ENCODE data around the gene NAALADL2.

The NAALADL2 gene

DNA sequence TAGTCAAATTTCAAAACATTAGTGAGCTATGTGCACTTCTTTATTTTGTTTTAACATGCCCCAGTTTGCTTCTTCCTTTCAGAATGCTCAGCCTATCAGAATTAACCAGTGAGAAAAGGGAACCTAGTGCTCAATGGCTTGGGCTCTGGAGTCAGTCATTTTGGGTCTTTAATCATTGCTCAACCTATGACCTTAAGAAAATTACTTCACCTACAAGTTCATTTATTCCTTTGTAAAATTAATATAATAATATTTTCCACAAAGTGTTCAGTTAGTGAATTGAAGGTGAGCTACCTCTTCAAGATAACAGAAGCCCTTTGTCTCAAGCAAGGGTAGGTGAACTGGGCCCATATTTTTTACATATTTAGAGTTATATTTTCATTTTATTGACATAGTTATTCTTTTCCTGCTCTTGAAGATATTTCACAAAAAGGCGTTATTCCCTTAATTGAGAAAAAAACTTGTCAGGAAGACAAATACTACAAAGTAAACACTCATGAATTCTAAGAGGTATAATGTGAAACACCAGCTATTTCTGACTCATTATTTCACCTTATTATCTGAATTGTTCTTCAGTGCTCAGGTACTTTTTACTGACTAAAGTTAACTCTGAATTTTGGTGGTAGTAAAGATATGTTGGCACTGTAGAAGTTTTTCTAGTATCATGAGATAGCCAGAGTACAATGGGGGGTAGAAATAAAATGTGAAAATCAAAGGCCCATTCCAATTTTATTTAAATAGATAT is 415.5 kb downstream of the NAALADL2 start:
- Histone ChIP-seq H3K36me3 (ENCODE audit: control insufficient read depth, insufficient read depth, low read length) (no peaks in the 10 kb centered on the region), H3K4me1 (ENCODE audit: control insufficient read depth, insufficient read depth, low read length) (no peaks in the 10 kb centered on the region), H3K9me3 (ENCODE audit: control insufficient read depth, low read length) (no peaks in the 10 kb centered on the region), H3K4me3 (ENCODE audit: insufficient read depth, low read depth, low read length) (no peak overlapping the region), H3K27me3 (ENCODE audit: control insufficient read depth, insufficient read depth, low read length, poor library complexity, severe bottlenecking) (no peaks in the 10 kb centered on the region), H3K27ac (ENCODE audit: insufficient read depth, low read depth, low read length, poor library complexity, severe bottlenecking) (no peak overlapping the region)
- 100% methylated on average over 1 of the region's 1 CpG; no CpG with 5 or more reads in 1 of the 2 experiments for WGBS, 2 experiments

DNA sequence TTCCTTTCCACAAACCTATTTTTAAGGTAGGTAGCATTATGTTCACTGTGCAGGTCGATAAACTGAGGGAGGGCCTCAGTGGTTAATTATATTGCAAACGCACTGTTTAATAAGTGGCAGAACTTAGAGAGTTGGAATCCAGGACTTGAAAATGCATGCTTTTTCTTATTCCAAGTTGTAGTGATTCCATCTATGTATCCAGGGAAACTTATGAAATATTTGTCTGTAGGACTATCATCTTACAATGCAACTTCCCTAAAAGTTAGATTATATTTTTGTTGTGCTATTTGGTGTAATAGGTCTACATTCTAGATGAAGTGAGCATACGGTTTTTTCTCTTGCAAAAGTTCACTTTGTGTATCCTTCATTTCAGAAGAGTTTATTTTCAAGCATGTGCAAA is 419.5 kb downstream of the NAALADL2 start:
- H3K36me3 ChIP-seq (ENCODE audit: control insufficient read depth, insufficient read depth, low read length): no peaks in the 10 kb centered on the region
- no peak overlapping the region for H3K4me3 ChIP-seq (ENCODE audit: insufficient read depth, low read depth, low read length)
- WGBS, 2 experiments: 63 to 67% methylated on average over 3 of the region's 3 CpGs
- no peaks in the 10 kb centered on the region for H3K27me3 ChIP-seq (ENCODE audit: control insufficient read depth, insufficient read depth, low read length, poor library complexity, severe bottlenecking)
- no peaks in the 10 kb centered on the region for H3K9me3 ChIP-seq (ENCODE audit: control insufficient read depth, low read length)
- H3K4me1 ChIP-seq (ENCODE audit: control insufficient read depth, insufficient read depth, low read length): no peaks in the 10 kb centered on the region
- H3K27ac ChIP-seq (ENCODE audit: insufficient read depth, low read depth, low read length, poor library complexity, severe bottlenecking): no peak overlapping the region

DNA sequence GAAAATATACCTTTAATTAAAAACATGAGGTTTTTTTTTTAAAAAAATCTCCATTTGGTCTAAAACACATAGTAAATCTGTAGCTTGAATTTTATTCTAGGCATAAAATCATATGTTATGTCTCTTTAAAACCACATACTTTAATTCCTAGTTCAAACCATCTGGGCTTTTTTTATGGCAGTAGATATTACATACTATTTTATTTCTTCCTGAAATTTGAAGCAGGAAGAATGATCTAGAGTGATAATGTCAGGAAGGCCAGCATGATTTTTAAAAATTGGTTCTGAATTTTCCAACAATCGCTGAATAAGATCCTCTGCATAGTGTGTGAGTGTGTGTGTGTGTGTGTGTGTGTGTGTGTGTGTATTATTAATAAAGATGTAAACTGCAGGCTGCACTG is 420.3 kb downstream of the NAALADL2 start:
- Histone ChIP-seq H3K9me3 (ENCODE audit: control insufficient read depth, low read length) (no peaks in the 10 kb centered on the region), H3K4me3 (ENCODE audit: insufficient read depth, low read depth, low read length) (no peak overlapping the region), H3K4me1 (ENCODE audit: control insufficient read depth, insufficient read depth, low read length) (no peaks in the 10 kb centered on the region), H3K27me3 (ENCODE audit: control insufficient read depth, insufficient read depth, low read length, poor library complexity, severe bottlenecking) (no peaks in the 10 kb centered on the region), H3K27ac (ENCODE audit: insufficient read depth, low read depth, low read length, poor library complexity, severe bottlenecking) (no peak overlapping the region), H3K36me3 (ENCODE audit: control insufficient read depth, insufficient read depth, low read length) (no peaks in the 10 kb centered on the region)
- 89 to 96% methylated on average over 1 of the region's 1 CpG for WGBS, 2 experiments

DNA sequence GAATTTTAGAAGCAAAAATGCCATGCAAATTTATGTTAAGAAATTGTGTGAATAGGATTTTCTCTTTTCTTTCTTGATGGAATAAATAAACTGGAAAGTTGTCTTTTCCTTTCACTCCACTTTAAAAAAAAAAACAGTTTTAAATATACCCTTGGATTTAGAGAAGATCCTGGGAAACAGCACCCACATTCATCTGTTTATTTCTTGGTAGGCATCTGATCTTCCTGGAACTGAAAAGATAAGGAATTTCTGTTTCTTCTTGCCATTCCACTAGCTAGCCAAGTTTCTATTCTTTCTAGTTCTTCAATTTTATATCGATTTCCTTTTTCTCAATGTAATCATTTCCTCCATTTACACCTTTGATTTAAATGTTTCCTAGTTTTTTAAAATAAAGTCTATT is 420.8 kb downstream of the NAALADL2 start:
- H3K4me1 ChIP-seq (ENCODE audit: control insufficient read depth, insufficient read depth, low read length): no peaks in the 10 kb centered on the region
- H3K27ac ChIP-seq (ENCODE audit: insufficient read depth, low read depth, low read length, poor library complexity, severe bottlenecking): no peak overlapping the region
- WGBS, 2 experiments: 100% methylated on average over 1 of the region's 1 CpG; no CpG with 5 or more reads in 1 of the 2 experiments
- H3K36me3 ChIP-seq (ENCODE audit: control insufficient read depth, insufficient read depth, low read length): no peaks in the 10 kb centered on the region
- no peak overlapping the region for H3K4me3 ChIP-seq (ENCODE audit: insufficient read depth, low read depth, low read length)
- H3K9me3 ChIP-seq (ENCODE audit: control insufficient read depth, low read length): no peaks in the 10 kb centered on the region
- no peaks in the 10 kb centered on the region for H3K27me3 ChIP-seq (ENCODE audit: control insufficient read depth, insufficient read depth, low read length, poor library complexity, severe bottlenecking)

DNA sequence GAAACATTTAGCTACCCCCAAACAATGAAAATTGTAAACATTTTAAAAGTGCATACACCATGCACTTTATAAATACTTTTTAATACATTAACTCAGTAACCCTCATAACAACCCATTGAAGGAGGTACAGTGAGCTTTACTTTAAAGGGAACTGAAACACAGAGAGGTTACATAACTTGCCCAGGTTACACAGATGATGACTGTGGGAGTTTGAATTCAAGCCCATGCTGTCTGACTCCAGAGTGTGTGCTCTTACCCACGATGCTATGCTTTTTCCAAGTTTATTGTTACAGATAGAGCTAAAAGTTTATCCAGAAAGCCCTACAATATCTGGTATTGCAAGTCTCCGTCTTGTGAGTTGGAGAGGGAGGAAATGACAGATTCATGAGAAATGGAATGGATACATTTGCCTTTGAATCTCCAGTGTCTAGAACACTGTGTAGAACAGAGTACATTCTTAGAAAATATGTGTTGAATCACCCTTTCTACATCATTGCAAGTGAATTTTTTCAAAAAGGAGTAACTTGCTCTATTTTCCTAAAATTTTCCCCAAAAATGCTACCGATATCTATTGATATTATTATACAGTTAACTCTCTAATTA is 428.3 kb downstream of the NAALADL2 start:
- Histone ChIP-seq H3K27ac (ENCODE audit: insufficient read depth, low read depth, low read length, poor library complexity, severe bottlenecking) (no peak overlapping the region), H3K36me3 (ENCODE audit: control insufficient read depth, insufficient read depth, low read length) (no peaks in the 10 kb centered on the region), H3K4me3 (ENCODE audit: insufficient read depth, low read depth, low read length) (no peak overlapping the region), H3K4me1 (ENCODE audit: control insufficient read depth, insufficient read depth, low read length) (no peaks in the 10 kb centered on the region), H3K27me3 (ENCODE audit: control insufficient read depth, insufficient read depth, low read length, poor library complexity, severe bottlenecking) (no peaks in the 10 kb centered on the region), H3K9me3 (ENCODE audit: control insufficient read depth, low read length) (no peaks in the 10 kb centered on the region)
- 89 to 95% methylated on average over 2 of the region's 3 CpGs for WGBS, 2 experiments

DNA sequence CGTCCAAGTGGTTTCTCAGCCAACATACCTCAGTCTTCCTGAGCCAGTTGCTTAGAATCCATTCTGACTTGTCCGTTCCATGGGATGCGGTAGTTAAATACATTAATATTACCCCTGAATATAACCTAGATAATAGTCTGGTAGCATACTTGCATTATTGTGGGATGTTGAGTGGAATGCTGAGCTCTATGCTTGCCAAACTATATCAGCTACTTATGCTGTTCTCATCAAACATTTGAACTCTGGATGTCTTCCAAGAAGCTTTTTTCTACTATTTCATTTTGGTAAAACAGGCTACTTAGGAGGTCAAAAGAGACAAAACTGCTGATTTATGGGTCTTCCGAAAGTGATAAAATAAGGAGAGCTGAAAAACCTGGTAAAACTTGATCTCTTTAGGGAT is 429.5 kb downstream of the NAALADL2 start:
- Histone ChIP-seq H3K36me3 (ENCODE audit: control insufficient read depth, insufficient read depth, low read length) (no peaks in the 10 kb centered on the region), H3K4me3 (ENCODE audit: insufficient read depth, low read depth, low read length) (no peak overlapping the region), H3K4me1 (ENCODE audit: control insufficient read depth, insufficient read depth, low read length) (no peaks in the 10 kb centered on the region), H3K9me3 (ENCODE audit: control insufficient read depth, low read length) (no peaks in the 10 kb centered on the region), H3K27ac (ENCODE audit: insufficient read depth, low read depth, low read length, poor library complexity, severe bottlenecking) (no peak overlapping the region), H3K27me3 (ENCODE audit: control insufficient read depth, insufficient read depth, low read length, poor library complexity, severe bottlenecking) (no peaks in the 10 kb centered on the region)
- WGBS, 2 experiments: 87 to 97% methylated on average over 2 to 3 of the region's 4 CpGs

DNA sequence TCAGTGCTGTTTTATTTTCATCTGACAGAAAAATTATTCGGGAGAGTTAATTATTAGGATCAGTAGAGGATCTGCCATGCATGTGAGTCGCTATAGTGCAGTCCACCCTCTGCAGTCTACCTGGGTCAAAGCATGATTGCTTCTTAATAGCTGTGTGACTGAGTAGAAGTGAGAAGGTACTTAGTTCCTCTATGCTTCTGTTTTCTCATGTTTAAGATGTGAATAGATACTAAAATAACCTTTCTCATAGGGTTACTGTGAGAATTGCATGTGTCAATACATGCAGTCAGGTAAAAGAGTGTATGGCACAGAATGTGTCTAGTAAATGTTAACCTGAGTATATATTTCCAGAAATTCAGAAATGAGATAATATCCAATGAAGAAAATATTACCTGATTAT is 435.7 kb downstream of the NAALADL2 start:
- H3K36me3 ChIP-seq (ENCODE audit: control insufficient read depth, insufficient read depth, low read length): no peaks in the 10 kb centered on the region
- H3K27me3 ChIP-seq (ENCODE audit: control insufficient read depth, insufficient read depth, low read length, poor library complexity, severe bottlenecking): no peaks in the 10 kb centered on the region
- H3K4me1 ChIP-seq (ENCODE audit: control insufficient read depth, insufficient read depth, low read length): no peaks in the 10 kb centered on the region

DNA sequence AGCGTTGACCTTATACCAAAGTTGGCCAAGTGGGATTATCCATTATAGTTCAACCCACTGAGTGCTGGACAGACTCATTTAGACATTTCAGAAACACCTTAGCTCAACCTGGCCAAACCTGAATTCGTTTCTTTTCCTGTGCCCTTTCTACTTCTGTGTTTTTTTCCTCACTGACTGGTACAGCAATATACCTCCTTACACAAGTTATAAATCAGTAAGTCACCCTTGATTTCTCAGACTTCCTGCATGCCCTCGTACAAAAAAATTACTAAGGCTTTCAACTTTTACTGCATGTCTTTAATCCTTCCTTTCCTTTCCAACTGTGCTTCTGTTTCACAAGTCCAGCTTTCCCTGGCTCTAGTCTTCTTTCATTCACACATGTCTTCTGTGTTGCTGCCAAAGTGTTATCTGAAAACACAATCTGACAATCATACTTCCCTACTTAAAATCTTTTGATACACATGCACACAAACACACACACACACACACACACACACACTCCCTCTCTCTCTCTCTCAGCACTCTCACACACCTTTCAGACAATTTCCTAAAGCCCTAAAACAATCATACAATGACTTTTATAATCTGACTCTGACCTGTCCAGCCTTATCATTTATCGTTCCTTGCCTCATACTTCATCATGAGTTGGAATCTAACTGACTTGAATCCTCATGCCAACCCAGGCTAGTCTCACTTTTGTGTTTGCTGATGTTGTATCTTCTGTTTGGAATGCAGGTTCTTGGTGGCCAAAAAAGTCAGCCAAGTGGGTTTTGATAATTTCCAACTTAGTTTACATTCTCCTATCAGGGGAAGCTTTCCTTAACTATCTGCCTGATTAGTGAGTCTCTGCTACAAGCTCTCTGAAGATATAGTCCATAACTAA is 436.4 kb downstream of the NAALADL2 start:
- Histone ChIP-seq H3K4me1 (ENCODE audit: control insufficient read depth, insufficient read depth, low read length) (no peaks in the 10 kb centered on the region), H3K27ac (ENCODE audit: insufficient read depth, low read depth, low read length, poor library complexity, severe bottlenecking) (no peak overlapping the region), H3K4me3 (ENCODE audit: insufficient read depth, low read depth, low read length) (no peak overlapping the region), H3K27me3 (ENCODE audit: control insufficient read depth, insufficient read depth, low read length, poor library complexity, severe bottlenecking) (no peaks in the 10 kb centered on the region), H3K9me3 (ENCODE audit: control insufficient read depth, low read length) (no peaks in the 10 kb centered on the region), H3K36me3 (ENCODE audit: control insufficient read depth, insufficient read depth, low read length) (no peaks in the 10 kb centered on the region)
- 92 to 93% methylated on average over 4 of the region's 4 CpGs for WGBS, 2 experiments

More for the DNA sequence above, 435.7 kb downstream of the NAALADL2 start:
- no peak overlapping the region for H3K27ac ChIP-seq (ENCODE audit: insufficient read depth, low read depth, low read length, poor library complexity, severe bottlenecking)
- no peak overlapping the region for H3K4me3 ChIP-seq (ENCODE audit: insufficient read depth, low read depth, low read length)
- H3K9me3 ChIP-seq (ENCODE audit: control insufficient read depth, low read length): no peaks in the 10 kb centered on the region
- 96 to 97% methylated on average over 2 of the region's 2 CpGs for WGBS, 2 experiments

DNA sequence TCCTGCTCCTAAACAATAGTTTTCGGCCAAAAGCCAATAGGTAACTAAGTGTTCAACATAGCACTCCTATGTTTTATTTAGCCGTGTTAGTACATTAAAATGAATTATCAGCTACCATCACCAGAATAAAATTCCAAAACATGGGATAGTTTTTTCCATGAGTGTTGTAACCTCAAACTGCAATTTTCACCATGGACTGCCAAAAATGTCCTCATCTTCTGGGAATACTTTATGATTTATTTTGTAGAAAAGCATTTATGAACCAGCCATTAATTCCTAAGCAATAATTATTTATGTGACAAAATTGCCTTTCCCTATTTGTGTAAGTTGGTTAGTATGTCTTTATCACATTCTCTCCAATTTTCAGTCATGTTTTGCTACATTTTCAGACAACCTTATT is 438.1 kb downstream of the NAALADL2 start:
- no peaks in the 10 kb centered on the region for H3K27me3 ChIP-seq (ENCODE audit: control insufficient read depth, insufficient read depth, low read length, poor library complexity, severe bottlenecking)
- H3K4me3 ChIP-seq (ENCODE audit: insufficient read depth, low read depth, low read length): no peak overlapping the region
- no peak overlapping the region for H3K27ac ChIP-seq (ENCODE audit: insufficient read depth, low read depth, low read length, poor library complexity, severe bottlenecking)
- no peaks in the 10 kb centered on the region for H3K4me1 ChIP-seq (ENCODE audit: control insufficient read depth, insufficient read depth, low read length)
- H3K36me3 ChIP-seq (ENCODE audit: control insufficient read depth, insufficient read depth, low read length): no peaks in the 10 kb centered on the region
- H3K9me3 ChIP-seq (ENCODE audit: control insufficient read depth, low read length): no peaks in the 10 kb centered on the region
- 86 to 93% methylated on average over 1 to 2 of the region's 2 CpGs for WGBS, 2 experiments

DNA sequence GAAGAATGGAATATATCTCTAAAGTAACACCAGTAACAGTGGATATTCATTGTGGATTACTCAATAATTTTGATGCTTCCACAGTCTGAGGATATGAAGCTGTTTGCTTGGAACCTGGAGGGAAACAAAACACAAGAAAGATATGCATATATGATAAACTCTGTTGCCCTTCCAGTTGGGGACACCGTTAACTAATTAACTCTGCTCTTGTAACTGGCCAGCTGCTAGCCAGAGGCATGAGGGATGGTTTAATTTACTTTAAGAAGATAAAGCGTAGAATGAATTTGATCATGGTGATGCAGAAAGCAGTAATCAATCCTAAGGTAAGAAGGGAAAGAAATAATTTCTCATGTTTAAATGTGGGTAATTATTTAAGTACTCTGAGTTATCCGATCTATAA is 442.6 kb downstream of the NAALADL2 start:
- no peaks in the 10 kb centered on the region for H3K27me3 ChIP-seq (ENCODE audit: control insufficient read depth, insufficient read depth, low read length, poor library complexity, severe bottlenecking)
- no peaks in the 10 kb centered on the region for H3K9me3 ChIP-seq (ENCODE audit: control insufficient read depth, low read length)
- no peaks in the 10 kb centered on the region for H3K36me3 ChIP-seq (ENCODE audit: control insufficient read depth, insufficient read depth, low read length)
- H3K4me1 ChIP-seq (ENCODE audit: control insufficient read depth, insufficient read depth, low read length): no peaks in the 10 kb centered on the region
- 95 to 100% methylated on average over 2 to 3 of the region's 3 CpGs for WGBS, 2 experiments
- H3K4me3 ChIP-seq (ENCODE audit: insufficient read depth, low read depth, low read length): no peak overlapping the region
- no peak overlapping the region for H3K27ac ChIP-seq (ENCODE audit: insufficient read depth, low read depth, low read length, poor library complexity, severe bottlenecking)
